Measurements from ENCODE around the gene FAM163B.

FAM163B gene

DNA sequence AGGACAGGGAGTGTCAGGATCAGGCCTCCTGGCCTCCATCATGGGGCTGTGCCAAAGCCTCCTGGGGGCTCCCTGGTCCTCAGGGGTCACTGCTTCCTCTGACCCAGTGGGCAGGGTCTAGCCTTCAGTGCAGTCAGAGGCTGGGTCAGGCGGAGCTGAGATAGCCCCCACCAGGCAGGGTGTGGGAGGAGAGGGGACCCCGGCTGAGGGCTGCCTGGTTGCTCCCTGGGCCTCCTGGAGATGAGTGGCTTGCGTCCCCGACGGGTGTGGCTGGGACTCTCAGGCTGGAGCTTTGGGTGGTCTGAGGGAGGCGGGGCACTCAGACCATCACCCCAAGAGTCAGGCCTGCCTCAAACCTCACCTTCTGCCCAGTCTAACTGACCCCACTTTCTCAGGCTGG lies 21.7 kb downstream of the FAM163B start:
- H3K27ac ChIP-seq (ENCODE audit: low read depth, low read length) = no peak overlapping the region
- H3K27me3 ChIP-seq (ENCODE audit: control insufficient read depth, insufficient read depth, low read length) = no peaks in the 10 kb centered on the region
- H3K4me1 ChIP-seq (ENCODE audit: control insufficient read depth, insufficient read depth, low read length) = peaks cover 5% of the 10 kb centered on the region
- no peak overlapping the region for H3K4me3 ChIP-seq (ENCODE audit: low read length)
- no peak overlapping the region for H3K9ac ChIP-seq (ENCODE audit: low read length)
- no peaks in the 10 kb centered on the region for H3K36me3 ChIP-seq (ENCODE audit: control insufficient read depth, insufficient read depth, low read length)

- no peak overlapping the region for H3K9ac ChIP-seq (ENCODE audit: low read length)
- H3K4me3 ChIP-seq (ENCODE audit: low read length) = no peak overlapping the region
- H3K36me3 ChIP-seq (ENCODE audit: control insufficient read depth, insufficient read depth, low read length) = no peaks in the 10 kb centered on the region
- peaks cover 5% of the 10 kb centered on the region for H3K4me1 ChIP-seq (ENCODE audit: control insufficient read depth, insufficient read depth, low read length)
- no peak overlapping the region for H3K27ac ChIP-seq (ENCODE audit: low read depth, low read length)
- H3K27me3 ChIP-seq (ENCODE audit: control insufficient read depth, insufficient read depth, low read length) = no peaks in the 10 kb centered on the region
Measured at GRCh38 chr9:133587051-133587450, 22.1 kb downstream of the FAM163B start.

DNA sequence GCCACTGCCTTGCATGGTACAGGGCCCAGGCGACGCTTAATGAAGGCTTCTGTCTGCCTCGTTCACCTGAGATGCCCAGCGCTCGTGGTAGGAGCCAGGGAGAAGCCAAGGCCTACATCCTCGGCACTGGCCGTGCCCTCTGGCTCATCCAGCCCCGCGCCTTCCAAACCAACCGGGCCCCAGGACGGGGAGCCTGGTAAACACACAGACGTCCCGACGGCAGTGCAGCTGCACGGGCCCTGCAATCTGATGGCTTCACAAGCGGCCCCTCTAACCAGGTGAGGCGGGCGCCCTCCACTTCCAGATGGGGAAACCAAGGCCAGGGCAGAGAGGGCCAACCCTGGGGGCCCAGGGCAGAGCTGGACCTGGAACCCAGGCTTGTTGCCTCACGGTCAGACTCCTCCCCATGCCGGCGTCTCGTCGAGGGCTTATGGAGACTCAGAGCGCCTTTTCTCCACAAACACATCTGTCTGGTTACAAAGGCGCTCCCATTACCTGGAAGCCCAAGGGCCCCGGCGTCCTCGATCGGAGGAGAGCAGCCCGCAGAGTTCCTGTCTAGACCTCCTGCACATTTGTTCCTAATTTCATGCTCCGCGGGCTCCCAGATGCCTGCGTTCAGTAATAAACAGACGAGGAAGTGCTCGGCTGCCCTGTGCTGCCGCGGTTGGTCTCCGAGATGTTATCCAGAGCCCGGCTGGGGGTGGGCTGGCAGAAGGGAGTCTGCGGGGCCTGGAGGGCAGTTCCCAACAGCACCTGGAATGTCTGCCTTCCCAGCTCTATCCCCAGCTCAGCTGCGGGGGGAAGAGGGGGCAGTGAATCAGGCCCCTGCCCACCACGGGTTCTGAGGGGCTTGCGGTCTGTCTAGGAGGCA lies 23.5 kb downstream of the FAM163B start:
- H3K27ac ChIP-seq (ENCODE audit: low read depth, low read length) = peak overlapping the region; percentile 19
- peaks cover 5% of the 10 kb centered on the region for H3K4me1 ChIP-seq (ENCODE audit: control insufficient read depth, insufficient read depth, low read length)
- H3K36me3 ChIP-seq (ENCODE audit: control insufficient read depth, insufficient read depth, low read length) = no peaks in the 10 kb centered on the region
- H3K9ac ChIP-seq (ENCODE audit: low read length) = no peak overlapping the region
- no peak overlapping the region for H3K4me3 ChIP-seq (ENCODE audit: low read length)
- H3K27me3 ChIP-seq (ENCODE audit: control insufficient read depth, insufficient read depth, low read length) = no peaks in the 10 kb centered on the region

- Histone ChIP-seq H3K27ac (ENCODE audit: low read depth, low read length) (peak overlapping the region; percentile 19), H3K27me3 (ENCODE audit: control insufficient read depth, insufficient read depth, low read length) (no peaks in the 10 kb centered on the region), H3K36me3 (ENCODE audit: control insufficient read depth, insufficient read depth, low read length) (no peaks in the 10 kb centered on the region), H3K9ac (ENCODE audit: low read length) (no peak overlapping the region), H3K4me3 (ENCODE audit: low read length) (peak overlapping the region; percentile 5), H3K4me1 (ENCODE audit: control insufficient read depth, insufficient read depth, low read length) (peaks cover 9% of the 10 kb centered on the region)
Measured at GRCh38 chr9:133584559-133585476, 24.4 kb downstream of the FAM163B start.

DNA sequence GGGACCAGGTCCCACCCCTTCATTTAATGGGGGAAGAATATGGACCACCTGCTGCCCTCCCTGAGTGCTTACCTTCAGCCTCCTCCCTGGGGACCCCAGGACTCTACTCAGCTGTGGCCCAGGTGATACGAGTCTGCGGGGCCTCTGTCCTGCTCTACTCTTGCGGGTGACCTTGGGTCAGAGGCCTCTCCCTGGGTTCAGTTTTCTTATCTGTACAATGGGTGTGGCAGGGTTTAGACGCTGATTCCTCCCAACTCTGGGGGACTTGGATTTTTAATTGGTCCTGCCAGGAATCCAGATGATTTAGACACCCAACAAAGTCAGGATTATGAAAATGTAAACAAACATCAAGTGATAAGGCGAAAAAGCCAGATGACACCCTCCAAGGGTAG lies 25.0 kb downstream of the FAM163B start:
- Histone ChIP-seq H3K4me1 (ENCODE audit: control insufficient read depth, insufficient read depth, low read length) (peaks cover 9% of the 10 kb centered on the region), H3K4me3 (ENCODE audit: low read length) (no peak overlapping the region), H3K9ac (ENCODE audit: low read length) (no peak overlapping the region), H3K27ac (ENCODE audit: low read depth, low read length) (peak overlapping the region; percentile 19), H3K36me3 (ENCODE audit: control insufficient read depth, insufficient read depth, low read length) (no peaks in the 10 kb centered on the region), H3K27me3 (ENCODE audit: control insufficient read depth, insufficient read depth, low read length) (no peaks in the 10 kb centered on the region)

DNA sequence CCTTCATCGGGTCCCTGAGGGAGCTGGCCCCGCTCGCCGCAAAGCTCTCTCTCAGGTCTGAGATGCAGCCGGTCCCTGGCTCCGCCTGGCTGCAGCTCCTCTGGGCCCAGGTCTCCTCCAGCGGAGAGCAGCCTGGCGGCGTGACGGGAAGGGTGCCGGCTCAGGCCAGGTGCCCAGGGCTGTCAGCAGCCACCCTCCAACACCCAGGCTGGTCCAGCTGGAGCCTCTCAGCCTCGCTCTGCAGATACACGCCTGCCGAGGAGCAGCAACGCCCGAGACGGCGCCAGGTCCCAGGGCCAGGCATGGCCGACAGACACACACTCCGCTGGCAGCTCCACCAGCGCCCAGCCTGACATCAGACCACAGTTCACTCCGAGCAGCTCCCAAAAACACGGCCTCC lies 25.6 kb downstream of the FAM163B start:
- Histone ChIP-seq H3K36me3 (ENCODE audit: control insufficient read depth, insufficient read depth, low read length) (no peaks in the 10 kb centered on the region), H3K4me1 (ENCODE audit: control insufficient read depth, insufficient read depth, low read length) (peaks cover 9% of the 10 kb centered on the region), H3K9ac (ENCODE audit: low read length) (no peak overlapping the region), H3K27ac (ENCODE audit: low read depth, low read length) (no peak overlapping the region), H3K27me3 (ENCODE audit: control insufficient read depth, insufficient read depth, low read length) (no peaks in the 10 kb centered on the region), H3K4me3 (ENCODE audit: low read length) (no peak overlapping the region)

DNA sequence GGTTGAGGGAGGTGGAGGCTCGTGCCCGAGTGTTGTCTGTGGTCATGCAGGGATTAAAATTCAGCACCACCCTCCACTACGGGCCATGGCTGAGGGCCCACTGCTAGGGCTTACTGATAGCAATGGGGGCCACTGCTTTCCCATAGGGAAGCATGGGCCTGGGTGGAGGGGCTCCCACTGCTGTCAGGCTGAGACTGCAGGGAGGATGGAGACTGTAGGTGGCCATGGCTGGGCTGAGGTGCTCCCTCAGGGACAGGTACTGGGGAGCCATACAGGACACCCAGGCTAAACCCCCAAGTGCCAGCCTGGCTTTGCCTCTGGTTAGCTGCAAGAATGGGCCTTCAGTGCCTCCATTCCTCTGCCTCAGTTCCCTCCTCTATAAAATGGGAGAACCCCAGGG lies 26.1 kb downstream of the FAM163B start:
- Histone ChIP-seq H3K9ac (ENCODE audit: low read length) (no peak overlapping the region), H3K36me3 (ENCODE audit: control insufficient read depth, insufficient read depth, low read length) (no peaks in the 10 kb centered on the region), H3K4me3 (ENCODE audit: low read length) (no peak overlapping the region), H3K4me1 (ENCODE audit: control insufficient read depth, insufficient read depth, low read length) (peaks cover 9% of the 10 kb centered on the region), H3K27ac (ENCODE audit: low read depth, low read length) (no peak overlapping the region), H3K27me3 (ENCODE audit: control insufficient read depth, insufficient read depth, low read length) (no peaks in the 10 kb centered on the region)

- Histone ChIP-seq H3K9ac (ENCODE audit: low read length) (no peak overlapping the region), H3K4me3 (ENCODE audit: low read length) (no peak overlapping the region), H3K27me3 (ENCODE audit: control insufficient read depth, insufficient read depth, low read length) (no peaks in the 10 kb centered on the region), H3K4me1 (ENCODE audit: control insufficient read depth, insufficient read depth, low read length) (peaks cover 9% of the 10 kb centered on the region), H3K36me3 (ENCODE audit: control insufficient read depth, insufficient read depth, low read length) (no peaks in the 10 kb centered on the region), H3K27ac (ENCODE audit: low read depth, low read length) (no peak overlapping the region)
Measured at GRCh38 chr9:133582501-133583045, 26.6 kb downstream of the FAM163B start.

GRCh38 chr9:133581513-133582343 lies 27.5 kb downstream of the FAM163B start:
- no peak overlapping the region for H3K4me3 ChIP-seq (ENCODE audit: low read length)
- no peaks in the 10 kb centered on the region for H3K36me3 ChIP-seq (ENCODE audit: control insufficient read depth, insufficient read depth, low read length)
- no peak overlapping the region for H3K9ac ChIP-seq (ENCODE audit: low read length)
- H3K27me3 ChIP-seq (ENCODE audit: control insufficient read depth, insufficient read depth, low read length) = peaks cover under 1% of the 10 kb centered on the region
- peaks cover 11% of the 10 kb centered on the region for H3K4me1 ChIP-seq (ENCODE audit: control insufficient read depth, insufficient read depth, low read length)
- no peak overlapping the region for H3K27ac ChIP-seq (ENCODE audit: low read depth, low read length)

GRCh38 chr9:133581011-133581410 lies 28.2 kb downstream of the FAM163B start:
- Histone ChIP-seq H3K9ac (ENCODE audit: low read length) (no peak overlapping the region), H3K27ac (ENCODE audit: low read depth, low read length) (no peak overlapping the region), H3K27me3 (ENCODE audit: control insufficient read depth, insufficient read depth, low read length) (peaks cover 4% of the 10 kb centered on the region), H3K4me1 (ENCODE audit: control insufficient read depth, insufficient read depth, low read length) (peaks cover 13% of the 10 kb centered on the region), H3K4me3 (ENCODE audit: low read length) (no peak overlapping the region), H3K36me3 (ENCODE audit: control insufficient read depth, insufficient read depth, low read length) (no peaks in the 10 kb centered on the region)

- H3K36me3 ChIP-seq (ENCODE audit: control insufficient read depth, insufficient read depth, low read length) = no peaks in the 10 kb centered on the region
- no peak overlapping the region for H3K27ac ChIP-seq (ENCODE audit: low read depth, low read length)
- no peak overlapping the region for H3K4me3 ChIP-seq (ENCODE audit: low read length)
- peaks cover 13% of the 10 kb centered on the region for H3K4me1 ChIP-seq (ENCODE audit: control insufficient read depth, insufficient read depth, low read length)
- H3K9ac ChIP-seq (ENCODE audit: low read length) = no peak overlapping the region
- H3K27me3 ChIP-seq (ENCODE audit: control insufficient read depth, insufficient read depth, low read length) = peaks cover 4% of the 10 kb centered on the region
Measured at GRCh38 chr9:133580419-133580738, 28.8 kb downstream of the FAM163B start.
